Osteoblast (primary cell): Measurements from ENCODE around the gene EEF2. TPM values are rescaled to one million over a fixed set of nuclear protein-coding genes. Genes with fewer than 3 reads are reported as not detected.
"Not testable (repeated sequence)": the region's sequence is repeated elsewhere in the genome, so short reads cannot be mapped to it uniquely, and the experiment has no call there.

ENCODE experiments used
- DNase-seq: peaks from one replicate; pipeline ENCODE4 v3.0.0; 2011; ENCODE audit warnings: low spot score, mixed read lengths; ENCODE audit not compliant: insufficient read length; ENCODE audit errors: missing footprints
- H2AFZ ChIP-seq: 2 replicates; pipeline ENCODE4 v1.6.0; 2011; ENCODE audit warnings: mild to moderate bottlenecking, low read length
- H3K27ac ChIP-seq: 2 replicates; pipeline ENCODE4 v1.5.1; 2011; ENCODE audit warnings: mild to moderate bottlenecking, low read depth, low read length, moderate library complexity
- H3K27me3 ChIP-seq: 2 replicates; pipeline ENCODE4 v1.6.0; 2012; ENCODE audit warnings: mild to moderate bottlenecking, control low read depth, inconsistent platforms, low read length, moderate library complexity; ENCODE audit not compliant: insufficient read depth
- H3K36me3 ChIP-seq: 2 replicates; pipeline ENCODE4 v1.5.1; 2011; ENCODE audit warnings: mild to moderate bottlenecking, low read length, control low read depth, moderate library complexity; ENCODE audit not compliant: insufficient read depth
- H3K4me1 ChIP-seq: 2 replicates; pipeline ENCODE4 v1.5.1; 2011; ENCODE audit warnings: mild to moderate bottlenecking, low read length, control low read depth, moderate library complexity; ENCODE audit not compliant: insufficient read depth
- H3K4me2 ChIP-seq: 2 replicates; pipeline ENCODE4 v1.6.0; 2011; ENCODE audit warnings: mild to moderate bottlenecking, low read length; ENCODE audit not compliant: insufficient read depth
- H3K4me3 ChIP-seq: fragments of 200-600 bp; sonication (generic); 3 replicates; pipeline ENCODE4 v1.5.1; 2012; ENCODE audit warnings: mild to moderate bottlenecking, low read length, inconsistent platforms; ENCODE audit not compliant: insufficient read depth
- H3K79me2 ChIP-seq: 2 replicates; pipeline ENCODE4 v1.6.0; 2012; ENCODE audit warnings: mild to moderate bottlenecking, low read length, control low read depth, inconsistent platforms; ENCODE audit not compliant: insufficient read depth
- H3K9me3 ChIP-seq: 2 replicates; pipeline ENCODE4 v1.5.1; 2011; ENCODE audit warnings: low read depth, low read length, control low read depth
- H4K20me1 ChIP-seq: 2 replicates; pipeline ENCODE4 v1.6.0; 2012; ENCODE audit warnings: mild to moderate bottlenecking, low read length, control low read depth; ENCODE audit not compliant: insufficient read depth
- total RNA-seq: library from RNA; depleted of rRNA; stranded (reverse); fragments of >200 nt; gene quantifications from 2 replicates; pipeline ENCODE4 v1.2.3, GENCODE V29; 2012
- TF ChIP-seq, protein P1 (sequence below): IDR thresholded peaks from 2 replicates; pipeline ENCODE4 v1.5.1; 2011; ENCODE audit warnings: mild to moderate bottlenecking, low read depth, low read length, moderate library complexity; ENCODE audit errors: extremely low read depth

Gene EEF2
- total RNA-seq, 1 donor, result 2,968 TPM

DNA sequence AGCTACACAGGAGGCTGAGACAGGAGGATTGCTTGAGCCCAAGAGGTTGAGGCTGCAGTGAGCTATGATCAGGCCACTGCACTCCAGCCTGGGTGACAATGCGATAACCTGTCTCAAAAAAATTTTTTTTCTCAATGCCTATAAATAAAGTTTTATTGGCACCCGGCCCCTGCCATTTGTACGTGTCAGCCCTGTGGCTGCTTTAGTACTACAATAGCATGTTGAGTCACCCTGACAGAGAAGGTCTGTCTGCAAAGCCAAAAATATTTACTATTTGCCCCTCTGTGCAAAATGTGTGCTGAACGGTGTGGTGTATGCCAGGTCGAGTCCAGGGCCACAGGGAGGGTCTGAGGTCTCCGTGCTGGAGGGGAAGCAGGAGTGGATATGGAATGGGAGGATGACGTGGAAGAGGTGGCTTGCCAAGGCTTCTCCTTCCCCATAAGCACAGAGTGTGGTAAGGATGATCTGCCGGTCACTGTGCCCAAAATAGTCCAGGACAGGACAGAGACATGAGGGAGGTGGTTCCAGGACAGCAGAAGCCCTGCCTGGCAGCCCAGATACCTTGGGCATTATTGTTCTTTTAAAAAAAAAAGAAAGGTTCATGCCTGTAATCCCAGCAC, 42.4 kb downstream of the EEF2 start:
- Histone ChIP-seq H3K9me3 (no peaks in the 10 kb centered on the region), H4K20me1 (no peaks in the 10 kb centered on the region), H3K36me3 (no peaks in the 10 kb centered on the region), H3K4me2 (no peak overlapping the region), H3K4me3 (no peak overlapping the region), H3K27me3 (no peaks in the 10 kb centered on the region), H2AFZ (no peak overlapping the region), H3K4me1 (no peaks in the 10 kb centered on the region), H3K27ac (no peak overlapping the region), H3K79me2 (no peaks in the 10 kb centered on the region)
- TF ChIP-seq, protein P1, sequence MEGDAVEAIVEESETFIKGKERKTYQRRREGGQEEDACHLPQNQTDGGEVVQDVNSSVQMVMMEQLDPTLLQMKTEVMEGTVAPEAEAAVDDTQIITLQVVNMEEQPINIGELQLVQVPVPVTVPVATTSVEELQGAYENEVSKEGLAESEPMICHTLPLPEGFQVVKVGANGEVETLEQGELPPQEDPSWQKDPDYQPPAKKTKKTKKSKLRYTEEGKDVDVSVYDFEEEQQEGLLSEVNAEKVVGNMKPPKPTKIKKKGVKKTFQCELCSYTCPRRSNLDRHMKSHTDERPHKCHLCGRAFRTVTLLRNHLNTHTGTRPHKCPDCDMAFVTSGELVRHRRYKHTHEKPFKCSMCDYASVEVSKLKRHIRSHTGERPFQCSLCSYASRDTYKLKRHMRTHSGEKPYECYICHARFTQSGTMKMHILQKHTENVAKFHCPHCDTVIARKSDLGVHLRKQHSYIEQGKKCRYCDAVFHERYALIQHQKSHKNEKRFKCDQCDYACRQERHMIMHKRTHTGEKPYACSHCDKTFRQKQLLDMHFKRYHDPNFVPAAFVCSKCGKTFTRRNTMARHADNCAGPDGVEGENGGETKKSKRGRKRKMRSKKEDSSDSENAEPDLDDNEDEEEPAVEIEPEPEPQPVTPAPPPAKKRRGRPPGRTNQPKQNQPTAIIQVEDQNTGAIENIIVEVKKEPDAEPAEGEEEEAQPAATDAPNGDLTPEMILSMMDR, result no peak
- no peak for DNase-seq

DNA sequence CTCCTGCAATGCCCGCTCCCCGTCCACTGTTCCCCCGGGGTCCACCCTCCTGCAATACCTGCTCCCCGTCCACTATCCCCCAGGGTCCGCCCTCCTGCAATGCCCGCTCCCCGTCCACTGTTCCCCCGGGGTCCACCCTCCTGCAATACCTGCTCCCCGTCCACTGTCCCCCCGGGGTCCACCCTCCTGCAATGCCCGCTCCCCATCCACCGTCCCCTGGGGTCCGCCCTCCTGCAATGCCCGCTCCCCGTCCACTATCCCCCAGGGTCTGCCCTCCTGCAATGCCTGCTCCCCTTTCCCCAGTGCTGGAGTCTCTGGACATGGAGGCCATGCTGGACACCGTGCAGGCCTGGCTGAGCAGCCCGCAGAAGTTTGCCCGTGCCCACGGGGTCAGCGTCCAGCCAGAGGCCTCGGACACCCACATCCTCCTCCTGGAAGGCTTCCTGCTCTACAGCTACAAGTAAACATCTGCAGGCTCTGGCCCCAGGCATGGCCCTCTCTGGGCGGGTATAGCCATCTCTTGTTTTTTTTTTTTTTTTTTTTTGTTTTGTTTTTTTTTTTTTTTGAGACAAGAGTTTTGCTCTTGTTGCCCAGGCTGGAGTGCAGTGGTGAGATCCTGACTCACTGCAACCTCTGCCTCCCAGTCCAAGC, 46.8 kb downstream of the EEF2 start:
- H3K36me3 ChIP-seq, H3K4me2 ChIP-seq, H3K79me2 ChIP-seq, H2AFZ ChIP-seq, H3K9me3 ChIP-seq, H3K4me1 ChIP-seq, H4K20me1 ChIP-seq, DNase-seq, H3K4me3 ChIP-seq, H3K27ac ChIP-seq: not testable (repeated sequence)
- H3K27me3 ChIP-seq, result peaks cover 13% of the 10 kb centered on the region

DNA sequence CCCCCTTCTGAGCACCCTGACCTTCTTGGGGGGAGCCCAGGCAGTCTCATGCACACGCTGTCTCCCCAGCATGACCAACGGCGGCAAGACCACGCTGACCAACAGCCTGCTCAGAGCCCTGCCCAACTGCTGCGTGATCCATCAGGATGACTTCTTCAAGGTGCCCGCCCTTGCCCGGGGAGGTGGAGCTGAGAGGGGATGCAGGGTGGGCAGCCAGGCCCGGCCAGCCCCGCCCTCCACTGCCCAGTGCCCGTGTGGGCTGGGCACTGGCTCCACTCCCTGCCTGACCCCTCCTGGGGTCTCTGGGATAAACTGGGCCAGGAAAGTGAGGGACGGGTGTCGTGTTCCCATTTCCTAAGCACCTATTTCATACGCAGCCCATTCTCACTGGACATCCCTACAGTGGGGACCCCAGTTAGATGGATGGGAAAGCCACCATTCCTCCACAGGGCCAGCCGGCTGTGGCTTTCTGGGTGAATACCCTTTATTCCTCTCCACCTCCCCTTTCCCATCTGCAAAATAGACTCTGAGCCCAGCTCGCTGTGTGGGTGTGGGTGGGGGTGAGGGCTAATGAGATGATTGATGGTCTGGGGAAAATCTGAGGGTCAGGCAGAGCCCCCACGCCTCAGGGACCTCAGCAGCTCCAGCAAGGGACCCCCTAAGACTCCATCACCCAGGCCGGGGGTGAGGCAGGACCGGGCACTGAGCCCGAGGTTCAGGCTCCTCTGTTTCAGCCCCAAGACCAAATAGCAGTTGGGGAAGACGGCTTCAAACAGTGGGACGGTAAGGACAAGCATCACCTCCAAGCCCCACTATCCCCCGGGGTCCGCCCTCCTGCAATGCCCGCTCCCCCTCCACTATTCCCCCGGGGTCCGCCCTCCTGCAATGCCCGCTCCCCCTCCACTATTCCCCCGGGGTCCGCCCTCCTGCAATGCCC, 48.5 kb downstream of the EEF2 start:
- no peak overlapping the region for H2AFZ ChIP-seq
- H3K4me1 ChIP-seq, result no peaks in the 10 kb centered on the region
- TF ChIP-seq, protein P1, result no peak
- H3K79me2 ChIP-seq, result no peaks in the 10 kb centered on the region
- H3K27ac ChIP-seq, result no peak overlapping the region
- no peaks in the 10 kb centered on the region for H3K9me3 ChIP-seq
- no peaks in the 10 kb centered on the region for H4K20me1 ChIP-seq
- H3K27me3 ChIP-seq, result peaks cover 20% of the 10 kb centered on the region
- no peaks in the 10 kb centered on the region for H3K36me3 ChIP-seq
- H3K4me2 ChIP-seq, result no peak overlapping the region
- no peak for DNase-seq
- no peak overlapping the region for H3K4me3 ChIP-seq

DNA sequence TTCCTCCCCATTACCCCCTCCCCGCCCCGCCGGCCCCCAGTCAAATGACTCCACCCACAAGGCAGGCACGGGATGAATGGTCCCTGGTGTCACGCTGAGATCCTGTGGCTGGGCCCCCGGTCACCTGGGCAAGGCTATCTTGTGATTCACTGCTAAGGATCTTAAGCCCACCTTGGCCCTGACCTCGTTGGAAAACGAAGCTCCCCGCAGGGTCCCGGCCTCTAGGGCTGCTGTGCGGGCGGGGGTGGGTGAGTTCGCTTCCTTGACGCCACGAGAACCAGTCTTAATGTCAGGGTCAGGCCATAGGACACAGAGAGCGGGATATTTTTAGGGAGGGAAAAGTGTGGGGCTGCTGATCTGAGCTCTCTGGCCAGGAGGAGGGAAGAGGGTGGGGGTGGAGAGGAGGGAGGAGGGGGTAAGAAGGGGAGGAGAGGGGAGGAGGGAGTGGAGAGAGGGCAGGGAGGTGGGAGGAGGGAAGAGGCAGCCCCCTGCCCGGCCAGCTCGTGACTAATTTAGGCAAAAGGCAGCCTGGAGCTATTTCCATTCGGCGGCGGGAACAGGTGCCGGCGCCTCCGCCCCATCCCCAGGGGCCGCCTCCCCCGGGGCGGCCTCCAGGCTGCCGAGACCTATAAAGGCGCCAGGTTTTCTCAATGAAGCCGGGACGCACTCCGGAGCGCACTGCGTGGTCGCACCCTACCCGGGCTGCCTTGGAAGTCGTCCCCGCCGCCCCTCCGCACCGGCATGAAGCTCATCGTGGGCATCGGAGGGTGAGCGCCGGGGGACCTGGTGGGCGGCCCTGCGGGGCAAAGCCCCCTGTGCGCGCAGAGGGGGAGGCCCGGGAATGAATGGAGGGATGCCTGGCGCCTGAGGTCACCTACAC, 52.1 kb downstream of the EEF2 start, which contains the start of gene NMRK2:
Gene NMRK2 (plus strand): TSS at position 139 of the 880 bp plus-strand sequence. CDS start 603 bp downstream, at position 742.
- H3K27ac ChIP-seq, result no peak within 1 kb of the TSS
- TF ChIP-seq, protein P1, result no peak

More for the DNA sequence above, 52.1 kb downstream of the EEF2 start, which contains the start of gene NMRK2:
- Histone ChIP-seq H3K27me3 (peaks cover 26% of the 10 kb centered on the region), H2AFZ (no peak within 1 kb of the TSS), H3K9me3 (no peaks in the 10 kb centered on the region), H3K4me3 (no peak within 1 kb of the TSS), H4K20me1 (no peaks in the 10 kb centered on the region), H3K79me2 (no peaks in the 10 kb centered on the region), H3K4me1 (no peaks in the 10 kb centered on the region), H3K36me3 (no peaks in the 10 kb centered on the region), H3K4me2 (no peak within 1 kb of the TSS)
- DNase-seq, result peak; percentile 77
